GM12801 (cell line): Measurements from ENCODE around the gene CELF4.

ENCODE experiments used
- TF ChIP-seq, protein P1 (sequence below): IDR thresholded peaks from one replicate; pipeline ENCODE4 v1.5.1; 2011; ENCODE audit warnings: control low read depth; ENCODE audit not compliant: insufficient read length; ENCODE audit errors: extremely low read depth

CELF4 gene

DNA sequence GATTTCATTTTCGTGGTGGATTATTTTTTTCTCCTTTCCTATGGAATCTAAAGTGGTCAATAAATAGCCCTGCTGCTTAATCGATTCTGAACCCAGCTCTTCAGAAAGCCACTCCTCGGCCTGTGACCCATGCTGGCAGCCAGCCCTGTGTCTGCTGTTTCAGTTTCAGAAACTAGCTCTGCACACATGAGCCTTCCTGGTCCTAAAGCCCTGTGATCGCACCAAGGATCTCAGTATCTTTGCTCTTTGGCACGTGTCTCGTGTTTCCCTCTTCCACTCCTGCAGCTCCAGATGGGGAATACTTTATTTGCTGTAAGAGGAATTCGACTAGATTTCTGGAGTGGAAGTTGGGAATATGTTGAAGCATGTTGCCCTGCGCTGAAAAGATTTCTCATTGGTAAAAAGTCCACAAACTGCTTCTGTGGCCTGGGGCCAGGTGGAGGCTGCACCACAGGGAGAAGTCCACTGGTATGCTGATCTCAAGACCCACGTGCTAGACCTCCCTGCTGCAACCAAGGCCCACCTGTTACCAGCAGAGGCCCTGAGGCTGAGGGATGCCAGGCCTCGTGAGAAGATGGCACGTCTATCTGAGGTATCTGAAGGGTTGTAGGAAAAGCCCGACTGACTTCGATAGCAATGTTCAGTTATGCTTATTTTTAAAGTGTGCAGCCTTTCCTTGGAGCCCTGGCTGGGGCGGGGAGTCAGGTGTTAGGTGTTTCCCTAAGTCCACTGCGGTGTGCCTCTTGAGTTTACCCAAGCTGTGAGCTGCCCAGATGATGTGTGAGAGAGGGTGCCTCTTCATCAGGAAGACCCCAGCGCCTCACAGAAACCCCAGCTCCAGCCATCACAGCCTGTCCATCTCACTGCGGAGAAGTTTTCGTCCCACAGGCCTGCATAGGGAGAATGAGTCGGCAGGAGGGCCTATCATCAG is 33.6 kb upstream of the CELF4 start:
- TF ChIP-seq, protein P1, sequence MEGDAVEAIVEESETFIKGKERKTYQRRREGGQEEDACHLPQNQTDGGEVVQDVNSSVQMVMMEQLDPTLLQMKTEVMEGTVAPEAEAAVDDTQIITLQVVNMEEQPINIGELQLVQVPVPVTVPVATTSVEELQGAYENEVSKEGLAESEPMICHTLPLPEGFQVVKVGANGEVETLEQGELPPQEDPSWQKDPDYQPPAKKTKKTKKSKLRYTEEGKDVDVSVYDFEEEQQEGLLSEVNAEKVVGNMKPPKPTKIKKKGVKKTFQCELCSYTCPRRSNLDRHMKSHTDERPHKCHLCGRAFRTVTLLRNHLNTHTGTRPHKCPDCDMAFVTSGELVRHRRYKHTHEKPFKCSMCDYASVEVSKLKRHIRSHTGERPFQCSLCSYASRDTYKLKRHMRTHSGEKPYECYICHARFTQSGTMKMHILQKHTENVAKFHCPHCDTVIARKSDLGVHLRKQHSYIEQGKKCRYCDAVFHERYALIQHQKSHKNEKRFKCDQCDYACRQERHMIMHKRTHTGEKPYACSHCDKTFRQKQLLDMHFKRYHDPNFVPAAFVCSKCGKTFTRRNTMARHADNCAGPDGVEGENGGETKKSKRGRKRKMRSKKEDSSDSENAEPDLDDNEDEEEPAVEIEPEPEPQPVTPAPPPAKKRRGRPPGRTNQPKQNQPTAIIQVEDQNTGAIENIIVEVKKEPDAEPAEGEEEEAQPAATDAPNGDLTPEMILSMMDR = no peak

DNA sequence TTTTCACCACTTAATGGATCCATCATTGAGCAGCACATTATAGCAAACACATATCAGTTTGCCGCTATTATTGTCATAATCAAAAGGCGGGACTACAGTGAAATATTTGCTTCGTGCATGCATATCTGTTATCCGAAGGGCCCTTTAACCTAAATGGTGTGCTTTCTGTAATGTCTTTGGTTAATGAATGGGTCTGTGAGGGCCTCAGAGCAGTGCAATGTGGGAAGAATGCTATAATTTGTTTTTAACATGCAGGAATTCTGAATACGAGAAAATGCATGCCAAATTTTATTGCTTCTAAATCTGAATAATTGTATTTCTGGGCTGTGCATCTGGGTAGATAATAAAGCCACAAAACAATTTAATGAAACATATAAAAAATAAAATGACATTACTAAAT is 32.8 kb upstream of the CELF4 start:
- TF ChIP-seq, protein P1 = no peak

DNA sequence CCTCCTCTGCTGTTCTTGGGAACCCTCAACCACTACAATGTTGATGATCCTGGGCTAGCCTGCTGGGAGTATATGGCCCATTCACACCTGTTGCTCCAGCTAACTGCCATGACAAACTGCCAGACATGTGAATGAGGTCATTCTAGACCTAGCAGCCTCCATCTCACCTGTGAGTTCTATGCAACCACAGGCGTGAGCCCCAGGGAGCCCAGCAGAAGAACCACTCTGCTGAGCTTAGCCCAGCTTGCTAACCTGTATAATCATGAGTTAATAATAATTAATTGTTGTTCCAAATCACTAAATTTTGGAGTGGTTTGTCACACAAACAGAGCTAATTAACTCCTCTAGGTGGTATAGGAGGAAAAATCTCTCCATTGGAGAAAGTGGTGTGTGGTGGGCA is 24.7 kb upstream of the CELF4 start:
- TF ChIP-seq, protein P1 = no peak

DNA sequence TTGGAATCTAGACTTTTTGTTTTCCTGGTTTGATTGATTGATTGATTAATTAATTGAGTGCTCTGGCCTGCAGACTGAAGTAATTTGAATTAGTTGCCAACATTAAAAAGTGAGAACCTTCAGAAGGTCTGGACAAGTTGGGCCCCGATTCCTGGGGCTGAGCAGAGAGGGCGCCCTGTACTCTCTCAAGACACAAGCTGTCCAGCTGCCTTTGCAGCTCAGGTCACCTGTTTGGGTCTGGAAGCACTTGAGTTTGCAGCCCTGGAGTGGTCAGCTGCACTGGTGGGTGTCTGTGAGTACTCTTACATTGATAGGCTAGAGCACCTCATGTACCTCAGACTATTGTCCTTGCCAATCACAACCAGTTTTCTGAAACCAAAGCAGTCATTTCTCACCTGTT is 22.7 kb upstream of the CELF4 start:
- TF ChIP-seq, protein P1 = no peak

DNA sequence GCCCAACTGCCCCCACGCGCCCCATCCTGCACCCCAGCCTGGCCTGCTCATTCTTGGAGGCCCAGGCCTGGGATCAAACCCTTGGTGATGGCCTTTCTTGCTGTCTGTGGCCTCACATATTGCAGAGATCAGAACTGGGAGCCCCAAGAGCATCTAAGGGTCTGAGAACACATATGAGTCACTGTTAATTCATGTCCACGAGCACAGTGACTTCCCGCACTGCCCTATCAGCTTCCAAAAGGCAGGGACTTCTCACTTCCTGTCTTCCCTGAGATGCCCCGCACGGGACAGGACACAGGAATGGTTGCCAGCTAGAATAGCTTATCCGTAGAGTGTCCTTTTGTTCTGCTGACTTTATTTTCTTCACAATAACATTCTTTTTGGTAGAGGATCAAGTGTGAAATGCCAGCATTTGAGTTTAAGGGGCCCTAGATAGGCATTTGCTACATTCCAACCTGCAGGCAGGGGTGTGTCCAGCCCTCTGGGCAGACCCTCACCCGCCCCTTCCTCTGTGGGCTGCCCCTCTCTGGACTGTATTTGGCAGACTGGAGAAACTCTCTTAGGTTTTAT is 21.1 kb upstream of the CELF4 start:
- TF ChIP-seq, protein P1 = no peak

DNA sequence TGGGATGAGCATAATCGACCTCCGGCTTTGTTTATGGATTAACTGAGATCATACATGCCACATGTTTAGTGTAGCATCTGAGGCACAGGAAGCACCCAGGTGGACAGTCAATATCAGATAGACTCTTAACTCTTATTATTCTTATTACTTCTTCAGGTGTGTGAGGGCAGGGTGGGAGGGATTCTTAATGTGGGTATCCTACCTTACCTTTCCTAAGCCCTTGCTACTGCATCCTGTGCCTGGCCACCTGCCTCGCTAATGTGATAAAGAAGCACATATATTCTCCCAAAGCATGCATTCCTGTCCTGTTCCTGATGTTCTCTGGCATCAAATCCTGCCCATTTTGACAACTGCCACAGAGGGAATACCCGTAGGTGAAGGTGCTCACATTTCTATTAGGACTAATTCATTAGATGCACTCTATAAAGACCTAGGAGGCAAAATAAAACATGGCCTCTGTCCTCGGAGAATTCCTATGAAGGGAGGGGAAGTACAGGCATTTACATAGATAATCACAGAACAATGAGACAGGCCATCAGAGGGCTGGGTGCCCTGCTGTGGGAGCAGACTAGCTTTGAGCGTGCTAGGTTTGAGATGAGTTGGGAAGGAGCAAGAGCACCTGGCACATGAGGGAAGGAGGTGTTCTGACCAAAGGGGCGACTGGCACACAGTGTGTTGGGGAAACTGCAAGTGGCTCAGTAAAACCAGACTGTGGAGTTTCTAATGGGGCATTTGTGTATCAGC is 19.5 kb upstream of the CELF4 start:
- TF ChIP-seq, protein P1 = no peak

DNA sequence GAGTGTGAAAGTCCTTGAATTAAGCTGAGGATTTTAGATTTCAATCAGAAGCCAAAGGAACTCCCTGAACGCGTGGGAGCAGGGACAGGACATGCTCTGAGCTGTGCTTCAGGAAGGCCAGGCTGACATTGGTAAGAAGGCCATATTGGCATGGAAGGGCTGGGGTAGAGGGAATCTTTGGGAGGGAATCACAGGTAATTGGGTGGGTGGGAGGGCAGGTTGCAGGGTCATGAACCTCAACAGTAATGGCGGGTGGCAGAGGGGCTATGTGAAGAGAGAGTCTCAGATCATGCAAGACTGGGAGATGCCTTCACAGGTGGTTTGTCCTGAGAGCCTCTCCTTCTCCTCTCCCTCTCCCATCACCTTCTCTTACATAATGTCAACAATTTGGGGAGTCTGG is 18.6 kb upstream of the CELF4 start:
- TF ChIP-seq, protein P1 = no peak
